Measurements from ENCODE around the gene TSPAN18.

- TF ChIP-seq CTCF (IDR thresholded peaks at IDR 0.05) (no peak), POLR2A (IDR thresholded peaks at IDR 0.05) (no peak)
Observed at GRCh38 chr11:44803009-44803408, 76.2 kb downstream of the TSPAN18 start.

Data from stomach (tissue), 4 donors.